GM18868 (cell line): ENCODE results near the gene SCRT2.

Source experiments
- ATAC-seq: cut with Tn5 transposase; IDR thresholded peaks from one replicate; pipeline ENCODE4 v1.9.1; 2021; ENCODE audit warnings: mild to moderate bottlenecking, moderate library complexity; ENCODE audit not compliant: unreplicated experiment

SCRT2 gene

GRCh38 chr20:635028-635892 is 40.3 kb downstream of the SCRT2 start:
- no peak for ATAC-seq

DNA sequence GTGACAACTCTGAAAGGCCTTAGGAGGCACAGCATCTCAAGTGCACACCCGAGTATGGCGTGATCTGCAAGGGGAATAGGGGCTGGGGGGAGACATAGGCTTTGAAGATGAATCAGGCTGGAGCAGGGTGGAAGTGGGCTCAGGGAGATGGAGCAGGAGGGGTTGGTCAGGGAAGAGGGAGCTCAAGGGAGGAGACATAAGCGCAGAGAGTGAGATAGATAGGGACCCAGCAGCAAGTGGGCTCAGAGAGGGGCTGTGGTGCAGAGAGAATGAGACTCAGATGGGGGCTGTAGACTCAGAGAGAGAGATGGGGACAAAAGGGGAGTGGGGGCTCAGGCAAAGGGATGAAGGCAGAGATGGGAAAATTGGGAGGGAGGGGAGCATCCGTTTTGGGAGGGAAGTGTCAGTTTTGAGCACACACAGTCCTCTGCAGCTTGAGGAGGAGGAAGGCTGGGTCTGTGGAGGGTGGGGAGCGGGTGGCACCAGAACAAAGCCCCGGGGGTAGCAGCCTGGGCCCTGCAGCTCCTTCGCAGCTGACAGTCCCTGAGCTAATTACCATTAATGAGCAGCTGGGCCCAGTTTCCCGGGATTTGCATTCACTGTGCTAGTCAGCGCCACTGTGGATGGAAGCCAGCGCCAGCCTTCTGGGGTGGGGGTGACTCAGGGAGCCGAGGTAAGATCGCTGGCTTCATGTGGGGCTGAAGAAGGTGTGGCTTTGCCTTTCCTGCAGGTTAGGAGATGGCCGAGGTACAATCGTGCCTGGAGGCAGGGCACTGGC is 41.3 kb downstream of the SCRT2 start:
- ATAC-seq, result no peak

DNA sequence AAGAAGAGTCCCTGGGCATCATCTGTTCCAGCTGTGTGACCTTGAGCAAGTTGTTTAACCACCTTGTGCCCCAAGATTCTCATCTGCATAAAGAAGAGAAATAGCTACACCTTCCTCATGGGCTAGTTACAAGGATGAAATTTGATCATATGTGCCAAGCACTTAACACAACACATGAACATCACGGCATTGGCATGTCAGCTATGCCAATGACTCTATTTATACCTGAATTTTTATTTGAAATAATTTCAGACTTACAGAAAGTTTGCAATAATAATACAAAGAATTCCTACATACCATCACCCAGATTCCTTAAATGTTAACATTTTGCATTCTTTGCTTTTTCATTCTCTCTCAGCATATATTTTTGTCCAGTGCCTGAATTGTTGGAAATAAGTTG is 44.5 kb downstream of the SCRT2 start:
- no peak for ATAC-seq

- no peak for ATAC-seq
Measured at GRCh38 chr20:626579-626978, 49.0 kb downstream of the SCRT2 start.

DNA sequence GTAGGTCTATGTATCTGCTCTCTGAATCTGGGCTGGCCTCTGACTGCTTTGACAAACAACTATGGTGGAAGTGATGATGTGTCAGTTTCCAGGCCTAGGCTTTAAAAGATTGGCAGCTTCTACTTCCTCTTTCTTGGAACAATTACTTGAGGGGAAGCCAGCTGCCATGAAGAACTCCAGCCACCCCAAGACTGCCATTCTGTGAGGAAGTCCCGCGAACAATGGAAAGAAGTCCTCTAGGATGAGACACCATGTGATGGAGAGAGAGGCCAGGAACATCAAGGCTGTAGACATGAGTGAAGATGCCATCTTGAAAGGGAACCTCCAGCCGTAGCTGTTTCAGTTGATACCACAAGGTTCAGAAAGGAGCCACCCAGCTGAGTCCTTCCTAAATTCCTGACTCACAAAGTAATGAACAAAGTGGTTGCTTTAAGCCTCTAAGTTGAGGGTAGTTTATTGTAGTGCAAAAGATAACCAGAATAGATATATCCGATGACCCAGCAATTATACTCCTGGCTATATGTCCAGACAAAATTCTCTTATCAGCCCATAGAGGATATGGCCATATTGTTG is 50.2 kb downstream of the SCRT2 start:
- no peak for ATAC-seq

DNA sequence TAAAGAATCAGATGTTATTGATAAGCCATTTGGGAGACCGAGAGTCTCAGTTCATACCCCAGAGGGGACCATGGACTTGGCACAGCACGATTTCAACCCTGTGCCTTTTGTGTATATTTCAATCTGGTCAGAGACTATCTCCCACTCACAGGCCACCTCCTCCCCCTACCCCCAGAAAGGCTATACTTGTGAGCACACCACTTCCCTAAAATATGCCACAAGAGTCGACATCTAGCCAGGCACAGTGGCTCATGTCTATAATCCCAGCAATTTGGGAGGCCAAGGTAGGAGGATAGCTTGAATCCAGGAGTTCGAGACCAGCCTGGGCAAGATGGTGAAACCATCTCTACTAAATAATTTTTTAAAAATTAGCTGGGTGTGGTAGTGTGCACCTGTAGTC is 51.9 kb downstream of the SCRT2 start:
- no peak for ATAC-seq

DNA sequence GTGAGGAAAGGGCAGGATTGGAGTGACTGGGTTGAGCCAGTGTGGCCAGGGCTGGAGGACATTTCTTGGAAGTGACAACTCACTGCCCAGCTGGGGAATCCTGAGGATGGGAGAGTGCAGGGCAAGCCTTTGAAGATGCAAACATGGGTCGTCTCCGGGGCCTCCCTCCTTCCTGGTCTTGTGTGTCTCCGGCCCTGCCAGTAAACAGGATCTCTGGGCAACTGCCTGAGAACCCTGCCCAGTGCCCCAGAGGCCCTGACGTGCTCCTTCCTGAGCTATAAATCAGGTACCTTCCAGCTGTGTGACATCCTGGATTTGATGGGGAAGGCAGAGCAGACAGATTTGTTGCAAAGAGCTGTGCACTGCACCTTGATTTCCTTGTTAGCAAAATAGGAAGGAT is 52.6 kb downstream of the SCRT2 start:
- ATAC-seq, result no peak

DNA sequence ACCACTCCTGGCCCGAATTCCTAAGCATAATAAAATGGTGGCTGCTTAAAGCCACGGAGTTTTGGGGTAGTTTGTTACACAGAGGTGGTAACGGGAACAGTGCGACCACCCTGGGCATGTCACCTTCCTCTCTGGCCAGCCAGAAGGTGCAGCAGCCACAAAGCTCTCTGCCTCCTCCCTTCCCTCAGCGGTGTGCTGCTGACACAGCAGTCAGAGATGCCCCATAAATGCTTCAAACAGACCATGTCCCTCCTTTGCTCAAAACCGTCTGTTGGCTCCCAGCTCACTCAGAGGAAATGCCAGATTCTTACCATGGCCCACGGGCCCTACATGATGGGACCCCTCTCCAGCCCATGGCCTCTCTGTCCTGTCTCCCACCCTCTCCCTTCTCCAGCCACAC is 53.4 kb downstream of the SCRT2 start:
- ATAC-seq, result no peak

DNA sequence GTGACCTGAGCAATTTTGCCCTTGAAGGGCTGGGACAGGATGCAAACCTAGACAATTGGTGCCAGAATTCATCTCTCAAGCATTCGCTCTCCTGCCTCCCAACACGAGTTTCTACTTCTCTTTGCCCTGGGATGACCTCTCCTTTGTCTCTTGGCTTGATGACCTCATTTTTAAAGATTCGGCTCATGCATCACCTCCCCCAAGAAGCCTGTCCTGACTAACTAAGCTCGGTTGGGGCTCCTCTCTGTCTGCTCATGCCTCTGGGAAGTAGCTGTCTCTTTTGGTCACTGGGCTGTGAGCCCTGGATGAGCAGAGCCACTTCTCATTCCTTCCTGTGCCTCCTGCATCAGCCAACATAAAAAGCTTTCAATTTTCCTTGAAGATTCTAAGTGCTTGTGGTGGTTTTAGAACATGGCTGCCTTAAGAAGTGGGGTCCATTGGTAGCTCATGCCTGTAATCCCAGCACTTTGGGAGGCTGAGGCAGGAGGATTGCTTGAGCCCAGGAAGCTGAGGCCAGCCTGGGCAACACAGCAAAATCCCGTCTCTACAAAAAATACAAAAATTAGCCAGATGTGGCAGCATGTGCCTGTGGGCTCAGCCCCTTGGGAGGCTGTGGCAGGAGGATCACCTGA is 54.4 kb downstream of the SCRT2 start:
- no peak for ATAC-seq

GRCh38 chr20:620246-620645 is 55.4 kb downstream of the SCRT2 start:
- no peak for ATAC-seq

DNA sequence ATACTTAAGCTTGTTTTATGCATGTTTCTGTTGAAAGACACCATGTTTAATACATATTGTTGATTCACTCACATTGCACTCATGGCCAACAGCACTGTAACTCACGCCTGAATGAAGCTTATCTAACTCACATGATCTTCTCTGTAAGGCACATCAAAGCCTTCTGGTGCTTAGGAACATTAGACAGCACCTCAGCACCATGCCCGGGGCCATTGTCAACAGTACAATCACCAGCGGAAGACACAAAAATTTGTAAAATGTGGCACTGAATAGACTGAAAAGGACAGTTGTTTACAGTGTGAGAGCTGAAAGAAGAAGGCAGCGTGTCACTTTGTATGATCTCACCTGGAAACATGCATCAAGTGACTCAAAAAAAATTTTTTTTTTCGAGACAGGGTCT is 56.6 kb downstream of the SCRT2 start:
- no peak for ATAC-seq

GRCh38 chr20:617934-618690 is 57.5 kb downstream of the SCRT2 start:
- ATAC-seq, result no peak

DNA sequence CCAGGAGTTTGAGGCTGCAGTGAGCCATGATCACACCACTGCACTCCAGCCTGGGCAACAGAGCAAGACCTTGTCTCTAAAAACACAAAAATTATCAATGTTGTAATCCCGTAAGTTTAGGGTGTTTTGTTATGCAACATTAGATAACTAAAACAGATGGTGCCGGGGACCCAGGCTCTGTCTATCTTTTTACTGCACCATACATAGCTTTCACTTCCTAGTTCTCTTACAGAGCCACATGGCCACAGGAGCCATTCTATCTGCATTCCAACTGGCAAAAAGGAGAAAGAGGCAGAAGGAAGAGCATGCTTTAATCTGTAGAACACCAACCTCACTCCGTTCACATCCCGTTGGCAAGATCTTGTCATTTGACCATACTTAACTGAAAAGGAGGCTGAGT is 60.1 kb downstream of the SCRT2 start:
- ATAC-seq, result no peak

- no peak for ATAC-seq
Measured at GRCh38 chr20:611843-612185, 63.8 kb downstream of the SCRT2 start.
